HepG2 (cell line): ENCODE measurements around the gene LSM10. TPM values are rescaled to one million over a fixed set of nuclear protein-coding genes. Genes with fewer than 3 reads are reported as not detected.

Experiments
- ARHGAP35 ChIP-seq: sonication (generic); formaldehyde crosslinking; IDR thresholded peaks from 2 replicates; pipeline ENCODE4 v1.9.0; 2022; ENCODE audit warnings: mild to moderate bottlenecking, inconsistent platforms, moderate library complexity, missing genetic modification reagents, borderline replicate concordance
- DNMT3B ChIP-seq: conservative IDR thresholded peaks from 2 replicates; pipeline ENCODE4 v1.6.1; 2016; ENCODE audit warnings: missing biosample characterization, control low read depth
- ESRRA ChIP-seq: sonication (generic); formaldehyde crosslinking; IDR thresholded peaks from 2 replicates; pipeline ENCODE4 v1.5.1; 2020; ENCODE audit warnings: mild to moderate bottlenecking, low read depth, missing genetic modification reagents
- IRX3 ChIP-seq: sonication (generic); formaldehyde crosslinking; IDR thresholded peaks from 2 replicates; pipeline ENCODE4 v1.8.1; 2023; ENCODE audit warnings: mild to moderate bottlenecking, low read depth, missing genetic modification reagents, borderline replicate concordance
- JDP2 ChIP-seq: sonication (generic); formaldehyde crosslinking; IDR thresholded peaks from 2 replicates; pipeline ENCODE4 v1.8.1; 2022; ENCODE audit warnings: missing genetic modification reagents, borderline replicate concordance
- PHF21A ChIP-seq: sonication (generic); formaldehyde crosslinking; IDR thresholded peaks from 2 replicates; pipeline ENCODE4 v1.5.0; 2020; ENCODE audit warnings: mild to moderate bottlenecking, missing genetic modification reagents
- ZFAT ChIP-seq: sonication (generic); formaldehyde crosslinking; conservative IDR thresholded peaks from 2 replicates; pipeline ENCODE4 v1.8.1; 2023; ENCODE audit warnings: missing genetic modification reagents, inconsistent platforms
- ZNF121 ChIP-seq: sonication (generic); formaldehyde crosslinking; IDR thresholded peaks from 2 replicates; pipeline ENCODE4 v1.5.0; 2020; ENCODE audit warnings: mild to moderate bottlenecking, missing genetic modification reagents
- ZNF20 ChIP-seq: sonication (generic); formaldehyde crosslinking; IDR thresholded peaks from 2 replicates; pipeline ENCODE4 v1.4.0; 2020; ENCODE audit warnings: mild to moderate bottlenecking, moderate library complexity, missing genetic modification reagents
- ZNF30 ChIP-seq: sonication (generic); formaldehyde crosslinking; IDR thresholded peaks from 2 replicates; pipeline ENCODE4 v1.5.0; 2020; ENCODE audit warnings: mild to moderate bottlenecking, missing genetic modification reagents
- ZNF318 ChIP-seq: sonication (generic); formaldehyde crosslinking; IDR thresholded peaks from 2 replicates; pipeline ENCODE4 v1.4.0; 2020; ENCODE audit warnings: mild to moderate bottlenecking, missing genetic modification reagents
- ZNF720 ChIP-seq: sonication (generic); formaldehyde crosslinking; IDR thresholded peaks from 2 replicates; pipeline ENCODE4 v1.4.0; 2020; ENCODE audit warnings: missing genetic modification reagents
- ZSCAN12 ChIP-seq: sonication (generic); formaldehyde crosslinking; IDR thresholded peaks from 2 replicates; pipeline ENCODE4 v1.9.0; 2021; ENCODE audit warnings: mild to moderate bottlenecking, missing genetic modification reagents
- polyA plus RNA-seq, 8 experiments: library from polyadenylated mRNA; depleted of rRNA in 3 of 8; stranded (reverse) in 7 of 8; unstranded in 1 of 8; fragments of >200 nt; fragmentation: Illumina TruSeq in 4 of 8; extraction: Trizol in 4 of 8; gene quantifications; 2 replicates each; pipeline versions ENCODE4 v1.2.1 to v1.2.3, GENCODE V29; 2011 to 2016; ENCODE audit warnings: low read depth in 4 of 8, missing spikeins in 1 of 8, mixed read lengths in 1 of 8; ENCODE audit not compliant: insufficient read depth in 1 of 8
- total RNA-seq, 5 experiments: library from RNA; depleted of rRNA; stranded (reverse); fragments of >200 nt; fragmentation: Illumina TruSeq; extraction: Trizol; gene quantifications; 2 replicates each; pipeline ENCODE4 v1.2.3, GENCODE V29; 2016; ENCODE audit warnings: low read depth in 1 of 5
- TF ChIP-seq, protein P1 (sequence below): sonication (generic); formaldehyde crosslinking; IDR thresholded peaks from 2 replicates; pipeline ENCODE4 v1.8.1; 2023; ENCODE audit warnings: mild to moderate bottlenecking, moderate library complexity, missing genetic modification reagents
- TF ChIP-seq, protein P2 (sequence below): sonication (generic); formaldehyde crosslinking; IDR thresholded peaks from 2 replicates; pipeline ENCODE4 v1.4.0; 2020; ENCODE audit warnings: missing genetic modification reagents, borderline replicate concordance

The LSM10 gene
- total and polyA plus RNA-seq, 2 of the 13 experiments (the other 11 are each of a cell fraction or from before 2014, with no cell fraction given), result 14.0 to 52.0 TPM

DNA sequence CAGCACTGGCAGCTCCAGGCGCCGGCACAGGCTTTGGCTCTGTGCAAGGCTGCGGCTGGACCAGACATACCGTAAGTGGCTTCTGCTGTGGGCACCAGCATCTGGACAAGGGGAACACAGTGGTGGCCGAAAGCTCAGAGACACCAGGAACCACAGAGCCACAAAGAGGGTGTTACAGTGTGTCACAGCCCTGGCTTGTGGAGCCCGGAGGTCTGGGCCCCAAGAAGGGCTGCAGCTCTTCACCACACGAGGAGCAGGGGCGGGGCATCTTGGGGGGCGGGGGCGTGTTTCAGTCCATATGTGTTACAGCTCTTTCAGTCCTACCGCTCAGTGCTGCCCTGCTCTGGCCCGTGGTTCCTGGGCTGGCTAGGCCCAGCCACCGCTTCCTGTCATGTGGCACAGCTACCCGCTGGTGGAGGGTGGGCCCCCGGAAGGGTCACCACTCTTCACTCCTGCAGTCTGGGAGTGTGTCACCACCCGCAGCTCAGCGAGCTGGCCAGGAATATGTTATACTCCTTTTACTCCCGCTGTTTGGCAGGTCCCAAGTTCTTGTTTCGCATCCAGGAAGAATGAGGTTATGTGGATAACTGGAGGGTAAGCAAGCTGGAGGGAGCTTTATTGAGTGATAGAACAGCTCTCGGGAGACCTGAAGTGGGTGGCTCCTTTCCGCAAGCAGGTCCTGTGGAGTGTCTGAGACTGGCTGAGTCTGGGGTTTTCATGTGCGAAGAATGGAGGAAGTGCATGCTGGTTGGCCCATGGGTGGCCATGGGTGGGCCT is 3.3 kb upstream of the LSM10 start (continued):
- TF ChIP-seq ZNF318 (CRISPR knock-in tag) (peak; percentile 76), JDP2 (CRISPR knock-in tag) (no peak), PHF21A (CRISPR knock-in tag) (peak; percentile 88), ZNF20 (CRISPR knock-in tag) (no peak), ZSCAN12 (no peak), ZFAT (no peak), ZNF121 (CRISPR knock-in tag) (peak; percentile 83), ZNF720 (CRISPR knock-in tag) (no peak), ARHGAP35 (no peak), IRX3 (CRISPR knock-in tag) (no peak; the same call in 1 of the 2 replicates), ESRRA (CRISPR knock-in tag) (no peak), DNMT3B (CRISPR knock-in tag) (no peak), ZNF30 (no peak)
- TF ChIP-seq, protein P1, sequence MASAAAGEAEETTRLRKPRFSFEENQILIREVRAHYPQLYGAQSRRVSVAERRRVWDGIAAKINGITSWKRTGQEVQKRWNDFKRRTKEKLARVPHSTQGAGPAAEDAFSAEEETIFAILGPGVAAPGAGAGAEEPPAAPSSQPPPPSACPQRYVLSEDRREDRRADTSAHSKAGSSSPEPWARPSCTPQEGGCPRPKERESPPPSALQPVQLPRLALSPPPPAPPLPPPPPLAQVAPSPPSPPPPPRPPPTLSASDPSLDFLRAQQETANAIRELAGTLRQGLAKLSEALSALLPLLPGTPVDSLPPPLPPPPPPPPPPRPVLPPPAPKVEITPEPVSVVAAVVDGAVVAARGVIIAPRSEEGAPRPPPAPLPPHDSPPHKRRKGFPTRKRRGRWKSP (CRISPR knock-in tag), result peak; percentile 88
- TF ChIP-seq, protein P2, sequence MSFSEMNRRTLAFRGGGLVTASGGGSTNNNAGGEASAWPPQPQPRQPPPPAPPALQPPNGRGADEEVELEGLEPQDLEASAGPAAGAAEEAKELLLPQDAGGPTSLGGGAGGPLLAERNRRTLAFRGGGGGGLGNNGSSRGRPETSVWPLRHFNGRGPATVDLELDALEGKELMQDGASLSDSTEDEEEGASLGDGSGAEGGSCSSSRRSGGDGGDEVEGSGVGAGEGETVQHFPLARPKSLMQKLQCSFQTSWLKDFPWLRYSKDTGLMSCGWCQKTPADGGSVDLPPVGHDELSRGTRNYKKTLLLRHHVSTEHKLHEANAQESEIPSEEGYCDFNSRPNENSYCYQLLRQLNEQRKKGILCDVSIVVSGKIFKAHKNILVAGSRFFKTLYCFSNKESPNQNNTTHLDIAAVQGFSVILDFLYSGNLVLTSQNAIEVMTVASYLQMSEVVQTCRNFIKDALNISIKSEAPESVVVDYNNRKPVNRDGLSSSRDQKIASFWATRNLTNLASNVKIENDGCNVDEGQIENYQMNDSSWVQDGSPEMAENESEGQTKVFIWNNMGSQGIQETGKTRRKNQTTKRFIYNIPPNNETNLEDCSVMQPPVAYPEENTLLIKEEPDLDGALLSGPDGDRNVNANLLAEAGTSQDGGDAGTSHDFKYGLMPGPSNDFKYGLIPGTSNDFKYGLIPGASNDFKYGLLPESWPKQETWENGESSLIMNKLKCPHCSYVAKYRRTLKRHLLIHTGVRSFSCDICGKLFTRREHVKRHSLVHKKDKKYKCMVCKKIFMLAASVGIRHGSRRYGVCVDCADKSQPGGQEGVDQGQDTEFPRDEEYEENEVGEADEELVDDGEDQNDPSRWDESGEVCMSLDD (CRISPR knock-in tag), result 0 out of 2 replicates have a peak, but pooled peaks have one; percentile 33
